GM23248 (cell line): Measurements from ENCODE around the gene ESPNL. TPM values are rescaled to one million over a fixed set of nuclear protein-coding genes. Genes with fewer than 3 reads are reported as not detected.

ENCODE experiments used
- DNase-seq: peaks from one replicate; pipeline ENCODE4 v3.0.0-alpha.2; 2015
- H2AFZ ChIP-seq: fragments of 200-600 bp; sonication (generic); 2 replicates; pipeline ENCODE4 v1.6.1; 2016; ENCODE audit warnings: antibody characterized with exemption
- H3F3A ChIP-seq: fragments of 200-600 bp; sonication (generic); 2 replicates; pipeline ENCODE4 v1.6.1; 2016; ENCODE audit warnings: mild to moderate bottlenecking, antibody characterized with exemption, mixed run types; ENCODE audit not compliant: insufficient read depth
- H3K27ac ChIP-seq: fragments of 200-600 bp; sonication (generic); 2 replicates; pipeline ENCODE4 v1.5.1; 2016; ENCODE audit warnings: mild to moderate bottlenecking
- H3K27me3 ChIP-seq: fragments of 200-600 bp; sonication (generic); replicated peaks from 2 replicates; pipeline ENCODE4 v1.6.1; 2016; ENCODE audit warnings: mild to moderate bottlenecking; ENCODE audit not compliant: insufficient read depth
- H3K36me3 ChIP-seq: fragments of 200-600 bp; sonication (generic); 2 replicates; pipeline ENCODE4 v1.6.1; 2016; ENCODE audit warnings: low read depth, mild to moderate bottlenecking
- H3K4me1 ChIP-seq: fragments of 200-600 bp; sonication (generic); 2 replicates; pipeline ENCODE4 v1.6.1; 2016; ENCODE audit warnings: mild to moderate bottlenecking; ENCODE audit not compliant: insufficient read depth
- H3K4me2 ChIP-seq: fragments of 200-600 bp; sonication (generic); one replicate; pipeline ENCODE4 v1.6.1; 2016; ENCODE audit warnings: mild to moderate bottlenecking; ENCODE audit not compliant: unreplicated experiment
- H3K4me3 ChIP-seq: fragments of 200-600 bp; sonication (generic); 2 replicates; pipeline ENCODE4 v1.5.1; 2016; ENCODE audit warnings: mild to moderate bottlenecking
- H3K79me2 ChIP-seq: fragments of 200-600 bp; sonication (generic); 2 replicates; pipeline ENCODE4 v1.6.1; 2016; ENCODE audit warnings: mild to moderate bottlenecking; ENCODE audit not compliant: insufficient read depth
- H3K9ac ChIP-seq: fragments of 200-600 bp; sonication (generic); 2 replicates; pipeline ENCODE4 v1.6.1; 2016; ENCODE audit warnings: mild to moderate bottlenecking
- H3K9me2 ChIP-seq: fragments of 200-600 bp; sonication (generic); 2 replicates; pipeline ENCODE4 v1.6.1; 2016; ENCODE audit warnings: mixed run types, mild to moderate bottlenecking, moderate library complexity; ENCODE audit not compliant: insufficient read depth
- H3K9me3 ChIP-seq: fragments of 200-600 bp; sonication (generic); one replicate; pipeline ENCODE4 v1.6.1; 2017; ENCODE audit warnings: low read depth
- H4K20me1 ChIP-seq: fragments of 200-600 bp; sonication (generic); 2 replicates; pipeline ENCODE4 v1.6.0; 2016; ENCODE audit not compliant: insufficient read depth
- EZH2 ChIP-seq: fragments of 200-600 bp; sonication (generic); IDR thresholded peaks from 2 replicates; pipeline ENCODE4 v1.6.1; 2018; ENCODE audit warnings: antibody characterized with exemption, mild to moderate bottlenecking; ENCODE audit not compliant: insufficient read depth, poor library complexity, severe bottlenecking
- EZH2phosphoT487 ChIP-seq: fragments of 200-600 bp; sonication (generic); IDR thresholded peaks from 2 replicates; pipeline ENCODE4 v1.6.1; 2018; ENCODE audit warnings: antibody characterized with exemption, moderate library complexity, mild to moderate bottlenecking, low read depth; ENCODE audit not compliant: insufficient read depth
- WGBS, 2 experiments: methylation state at CpG; one replicate each; pipeline ENCODE4 v1.1.6; 2015 to 2017; ENCODE audit warnings: low lambda C conversion rate in 2 of 2, low coverage in 1 of 2; ENCODE audit errors: missing lambda C conversion rate in 2 of 2; 5-methylcytosine and 5-hydroxymethylcytosine counted together
- in situ Hi-C: fragments of 300-500 bp; cut with MboI; formaldehyde crosslinking; loops from 2 replicates; pipeline ENCODE4 v1.15.0; 2020
- polyA plus RNA-seq: library from polyadenylated mRNA; unstranded; fragments of >200 nt; fragmentation: Nextera tagmentation; extraction: Ambion mirVana; gene quantifications from 2 replicates; pipeline ENCODE4 v1.2.1, GENCODE V29; 2016
- total RNA-seq: library from RNA; depleted of rRNA; stranded (reverse); fragments of >200 nt; shearing (Covaris generic); gene quantifications from 2 replicates; pipeline ENCODE4 v1.2.3, GENCODE V29; 2014

The ESPNL gene
- total and polyA plus RNA-seq, 2 experiments from 2014 or later: 0.60 to 1.4 TPM

DNA sequence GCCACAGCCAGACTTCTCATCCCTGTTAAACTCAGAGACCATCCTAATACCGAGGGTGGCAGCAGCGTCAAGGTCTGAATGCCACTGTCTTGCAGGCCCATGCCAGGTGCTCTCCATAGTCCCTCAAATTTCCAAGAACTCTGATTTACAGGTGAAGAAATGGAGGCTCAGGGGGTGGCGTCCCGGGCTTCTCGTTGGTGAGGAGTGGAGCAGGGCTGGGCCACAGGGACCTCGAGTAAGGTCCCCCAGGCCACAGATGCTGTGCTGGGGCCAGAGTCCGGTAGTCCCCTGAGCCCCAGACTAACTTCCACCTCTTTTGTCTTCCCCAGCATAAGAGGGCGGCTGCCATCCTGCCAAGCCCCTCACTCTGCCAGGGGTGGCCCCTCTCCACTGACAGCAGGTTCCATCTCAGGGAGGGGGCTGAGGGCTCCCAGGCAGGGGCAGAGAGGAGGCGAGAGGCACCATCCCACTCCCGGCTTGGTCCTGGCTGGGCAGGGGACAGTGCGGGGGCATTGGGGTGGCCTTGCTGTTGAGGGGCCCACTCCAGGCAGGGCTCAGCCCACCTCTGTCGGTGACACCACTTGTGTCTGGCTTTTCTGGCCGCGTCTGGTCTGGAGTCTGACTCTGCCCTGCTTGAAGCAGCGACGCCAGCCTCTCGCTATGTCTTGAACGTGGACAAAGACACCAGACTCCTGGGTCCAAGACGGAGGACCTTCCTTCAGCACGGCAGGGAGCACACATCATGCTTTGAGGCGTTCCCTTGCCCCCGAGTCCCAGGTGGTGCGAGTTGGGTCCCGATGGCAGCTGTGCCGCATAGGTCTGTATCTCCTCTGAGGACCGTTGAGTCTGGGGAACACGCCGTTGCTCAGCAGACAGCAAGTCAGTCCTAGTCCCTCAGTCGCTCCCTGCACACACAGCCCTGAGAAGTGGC, 22.4 kb downstream of the ESPNL start:
- no peaks in the 10 kb centered on the region for H3K36me3 ChIP-seq
- H3K9me2 ChIP-seq: no peaks in the 10 kb centered on the region
- H3K9ac ChIP-seq: no peak overlapping the region
- H2AFZ ChIP-seq: no peak overlapping the region
- no peaks in the 10 kb centered on the region for H3K27me3 ChIP-seq
- in situ Hi-C loops: no loop called here
- no peak overlapping the region for H3K4me2 ChIP-seq
- H3F3A ChIP-seq: no peaks in the 10 kb centered on the region
- no peak for TF ChIP-seq EZH2phosphoT487
- TF ChIP-seq EZH2: no peak
- no peaks in the 10 kb centered on the region for H4K20me1 ChIP-seq
- no peak overlapping the region for H3K4me3 ChIP-seq
- WGBS, 2 experiments: 82 to 86% methylated on average over 28 to 29 of the region's 29 CpGs
- no peak overlapping the region for H3K27ac ChIP-seq
- H3K9me3 ChIP-seq: no peaks in the 10 kb centered on the region
- no peaks in the 10 kb centered on the region for H3K79me2 ChIP-seq
- no peak for DNase-seq
- H3K4me1 ChIP-seq: no peaks in the 10 kb centered on the region

DNA sequence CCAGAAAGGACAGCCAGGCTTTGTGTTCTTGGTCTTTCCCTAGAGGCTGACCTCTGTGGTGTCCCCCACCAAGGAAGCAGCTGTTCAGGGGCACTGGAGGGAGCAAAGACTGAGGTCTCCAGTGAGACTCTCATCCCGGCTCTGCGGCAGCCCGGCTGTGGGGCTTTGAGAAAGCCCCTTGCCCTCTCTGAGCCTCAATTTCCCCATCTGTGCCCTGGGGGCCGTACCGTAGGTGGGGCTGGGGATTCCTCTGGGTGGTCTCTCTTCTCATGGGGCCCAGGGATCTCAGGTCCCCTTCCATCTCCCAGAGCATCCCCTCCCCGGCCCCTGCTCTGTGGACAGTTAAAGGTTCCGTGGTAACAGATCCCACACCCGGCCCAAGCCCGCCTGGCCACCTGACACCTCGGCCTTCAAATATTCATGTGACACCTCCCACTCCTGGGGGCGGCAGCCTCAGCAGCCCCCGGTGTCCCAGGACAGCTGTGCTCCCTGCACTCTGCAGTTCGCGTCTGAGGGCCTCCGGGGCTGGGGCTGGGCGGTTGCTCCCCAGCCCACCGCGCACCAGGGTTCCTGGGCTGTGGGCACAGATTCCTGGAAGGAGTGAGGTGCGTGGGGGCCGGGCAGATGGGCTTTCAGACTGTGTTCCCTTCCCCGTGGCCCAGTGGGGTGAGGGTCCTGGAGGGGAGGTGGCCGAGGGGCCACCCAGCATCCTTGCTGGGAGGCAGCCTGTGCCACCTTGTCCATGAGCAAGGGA, 23.3 kb downstream of the ESPNL start:
- no peak for DNase-seq
- WGBS, 2 experiments: 63 to 65% methylated on average over 22 of the region's 22 CpGs
- in situ Hi-C loops: no loop called here

DNA sequence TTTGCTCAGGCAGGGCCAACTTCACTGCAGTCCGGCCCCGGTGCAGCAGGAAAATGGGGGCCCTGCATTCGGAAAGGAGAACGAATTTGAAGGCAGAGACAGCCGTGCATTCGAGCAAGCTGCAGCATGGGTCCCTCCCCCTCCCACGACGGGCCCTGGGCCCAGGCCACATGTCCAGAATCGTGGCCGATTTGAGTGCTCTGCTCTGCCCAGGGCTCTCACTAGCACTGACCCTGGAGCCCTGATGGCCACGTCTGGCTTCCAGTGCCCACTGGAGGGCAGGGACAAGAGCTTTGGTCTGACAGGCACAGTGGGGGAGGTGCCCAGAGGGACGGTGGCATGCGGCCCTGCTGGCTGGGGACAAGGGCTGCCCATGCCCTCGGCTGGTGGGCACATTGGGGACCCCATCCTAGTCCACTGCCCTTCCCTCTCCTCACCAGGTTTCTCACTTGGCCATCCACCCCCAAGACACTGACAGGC, 23.9 kb downstream of the ESPNL start:
- no peaks in the 10 kb centered on the region for H3K4me1 ChIP-seq
- no peaks in the 10 kb centered on the region for H3K27me3 ChIP-seq
- no peaks in the 10 kb centered on the region for H3K9me2 ChIP-seq
- WGBS, 2 experiments: 50 to 53% methylated on average over 14 of the region's 14 CpGs
- no peak overlapping the region for H3K4me3 ChIP-seq
- no peaks in the 10 kb centered on the region for H3K79me2 ChIP-seq
- no peak for DNase-seq
- in situ Hi-C loops: no loop called here
- no peaks in the 10 kb centered on the region for H3K36me3 ChIP-seq
- no peak for TF ChIP-seq EZH2phosphoT487
- no peak for TF ChIP-seq EZH2
- H4K20me1 ChIP-seq: no peaks in the 10 kb centered on the region
- H3K27ac ChIP-seq: no peak overlapping the region
- no peak overlapping the region for H3K9ac ChIP-seq
- H2AFZ ChIP-seq: no peak overlapping the region
- H3K4me2 ChIP-seq: no peak overlapping the region
- no peaks in the 10 kb centered on the region for H3K9me3 ChIP-seq
- no peaks in the 10 kb centered on the region for H3F3A ChIP-seq

More for the DNA sequence above, 23.3 kb downstream of the ESPNL start:
- Histone ChIP-seq H3K9ac (no peak overlapping the region), H4K20me1 (no peaks in the 10 kb centered on the region), H3K4me2 (no peak overlapping the region), H3K79me2 (no peaks in the 10 kb centered on the region), H3K4me1 (no peaks in the 10 kb centered on the region), H2AFZ (no peak overlapping the region), H3K36me3 (no peaks in the 10 kb centered on the region), H3K27me3 (no peaks in the 10 kb centered on the region), H3K9me2 (no peaks in the 10 kb centered on the region), H3K9me3 (no peaks in the 10 kb centered on the region), H3F3A (no peaks in the 10 kb centered on the region), H3K4me3 (no peak overlapping the region), H3K27ac (no peak overlapping the region)
- no peak for TF ChIP-seq EZH2phosphoT487
- TF ChIP-seq EZH2: no peak

DNA sequence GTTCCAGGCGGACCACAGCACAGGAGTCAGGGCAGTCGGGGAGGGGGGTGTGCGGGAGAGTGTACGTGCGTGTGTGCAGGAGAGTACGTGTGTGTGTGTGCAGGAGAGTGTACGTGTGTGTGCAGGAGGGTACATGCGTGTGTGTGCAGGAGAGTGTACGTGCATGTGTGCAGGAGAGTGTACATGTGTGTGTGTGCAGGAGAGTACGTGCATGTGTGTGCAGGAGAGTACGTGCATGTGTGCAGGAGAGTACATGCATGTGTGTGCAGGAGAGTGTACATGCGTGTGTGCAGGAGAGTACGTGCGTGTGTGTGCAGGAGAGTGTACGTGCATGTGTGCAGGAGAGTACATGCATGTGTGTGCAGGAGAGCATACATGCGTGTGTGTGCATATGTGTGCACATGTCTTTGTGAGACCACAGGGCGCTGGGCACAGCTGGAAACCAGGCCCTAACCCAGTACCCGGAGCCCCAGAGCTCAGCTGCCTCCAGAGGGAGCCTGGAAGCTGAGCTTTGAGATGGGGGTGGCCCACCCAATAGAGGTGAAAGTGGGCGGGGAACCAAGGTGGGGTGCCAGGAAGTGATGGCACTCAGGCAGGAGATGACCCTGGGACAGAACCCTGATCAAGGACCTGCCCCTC, 24.5 kb downstream of the ESPNL start:
- in situ Hi-C loops: no loop called here
- Histone ChIP-seq H3K4me1 (no peaks in the 10 kb centered on the region), H4K20me1 (no peaks in the 10 kb centered on the region), H3K4me2 (no peak overlapping the region), H3K36me3 (no peaks in the 10 kb centered on the region), H3F3A (no peaks in the 10 kb centered on the region), H3K9ac (no peak overlapping the region), H3K27ac (no peak overlapping the region), H3K9me3 (no peaks in the 10 kb centered on the region), H3K27me3 (no peaks in the 10 kb centered on the region), H3K4me3 (no peak overlapping the region), H3K79me2 (no peaks in the 10 kb centered on the region), H2AFZ (no peak overlapping the region), H3K9me2 (no peaks in the 10 kb centered on the region)
- TF ChIP-seq EZH2 (no peak), EZH2phosphoT487 (no peak)
- 73 to 79% methylated on average over 13 to 19 of the region's 19 CpGs for WGBS, 2 experiments
- DNase-seq: no peak
